IPS-18a (cell line): ENCODE data around the gene ANKS3.

Experiments used
- H3K27ac ChIP-seq: one replicate; pipeline ENCODE4 v1.5.1; 2013; ENCODE audit warnings: low read length
- H3K27me3 ChIP-seq: one replicate; pipeline ENCODE4 v1.6.1; 2013; ENCODE audit warnings: mild to moderate bottlenecking, low read length; ENCODE audit not compliant: control insufficient read depth, insufficient read depth
- H3K36me3 ChIP-seq: one replicate; pipeline ENCODE4 v1.6.1; 2013; ENCODE audit warnings: low read depth, low read length; ENCODE audit not compliant: control insufficient read depth
- H3K4me1 ChIP-seq: one replicate; pipeline ENCODE4 v1.6.1; 2013; ENCODE audit warnings: low read depth, low read length; ENCODE audit not compliant: control insufficient read depth
- H3K4me3 ChIP-seq: one replicate; pipeline ENCODE4 v1.5.1; 2013; ENCODE audit warnings: low read length
- H3K9ac ChIP-seq: one replicate; pipeline ENCODE4 v1.6.1; 2013; ENCODE audit warnings: mild to moderate bottlenecking, low read length, moderate library complexity
- H3K9me3 ChIP-seq: one replicate; pipeline ENCODE4 v1.6.1; 2013; ENCODE audit warnings: low read depth, low read length; ENCODE audit not compliant: control insufficient read depth

Gene ANKS3

GRCh38 chr16:4713663-4714501, 20.2 kb downstream of the ANKS3 start:
- Histone ChIP-seq H3K4me3 (no peak overlapping the region), H3K9ac (no peak overlapping the region), H3K27me3 (no peaks in the 10 kb centered on the region), H3K4me1 (peaks cover 13% of the 10 kb centered on the region), H3K36me3 (peaks cover 13% of the 10 kb centered on the region), H3K27ac (no peak overlapping the region), H3K9me3 (no peaks in the 10 kb centered on the region)

GRCh38 chr16:4709481-4709880, 24.6 kb downstream of the ANKS3 start:
- Histone ChIP-seq H3K27ac (no peak overlapping the region), H3K9me3 (no peaks in the 10 kb centered on the region), H3K27me3 (no peaks in the 10 kb centered on the region), H3K4me1 (peaks cover 6% of the 10 kb centered on the region), H3K9ac (no peak overlapping the region), H3K4me3 (no peak overlapping the region), H3K36me3 (peaks cover 25% of the 10 kb centered on the region)

GRCh38 chr16:4706871-4707270, 27.2 kb downstream of the ANKS3 start:
- Histone ChIP-seq H3K27ac (no peak overlapping the region), H3K27me3 (no peaks in the 10 kb centered on the region), H3K9me3 (no peaks in the 10 kb centered on the region), H3K4me1 (no peaks in the 10 kb centered on the region), H3K9ac (no peak overlapping the region), H3K4me3 (no peak overlapping the region), H3K36me3 (peaks cover 34% of the 10 kb centered on the region)

GRCh38 chr16:4704913-4705312, 29.2 kb downstream of the ANKS3 start:
- Histone ChIP-seq H3K36me3 (peaks cover 34% of the 10 kb centered on the region), H3K4me1 (no peaks in the 10 kb centered on the region), H3K27me3 (no peaks in the 10 kb centered on the region), H3K9me3 (no peaks in the 10 kb centered on the region), H3K27ac (no peak overlapping the region), H3K9ac (no peak overlapping the region), H3K4me3 (no peak overlapping the region)

GRCh38 chr16:4704491-4704890, 29.6 kb downstream of the ANKS3 start:
- Histone ChIP-seq H3K9ac (no peak overlapping the region), H3K27ac (no peak overlapping the region), H3K4me3 (no peak overlapping the region), H3K27me3 (no peaks in the 10 kb centered on the region), H3K36me3 (peaks cover 35% of the 10 kb centered on the region), H3K4me1 (no peaks in the 10 kb centered on the region), H3K9me3 (no peaks in the 10 kb centered on the region)

- Histone ChIP-seq H3K4me1 (no peaks in the 10 kb centered on the region), H3K27ac (no peak overlapping the region), H3K27me3 (no peaks in the 10 kb centered on the region), H3K9me3 (no peaks in the 10 kb centered on the region), H3K9ac (no peak overlapping the region), H3K36me3 (peaks cover 41% of the 10 kb centered on the region), H3K4me3 (no peak overlapping the region)
Observed at GRCh38 chr16:4703906-4704305, 30.2 kb downstream of the ANKS3 start.

GRCh38 chr16:4702466-4702808, 31.6 kb downstream of the ANKS3 start:
- Histone ChIP-seq H3K9me3 (no peaks in the 10 kb centered on the region), H3K4me3 (no peak overlapping the region), H3K27me3 (no peaks in the 10 kb centered on the region), H3K36me3 (peaks cover 51% of the 10 kb centered on the region), H3K27ac (no peak overlapping the region), H3K4me1 (no peaks in the 10 kb centered on the region), H3K9ac (no peak overlapping the region)

- Histone ChIP-seq H3K27me3 (no peaks in the 10 kb centered on the region), H3K9me3 (no peaks in the 10 kb centered on the region), H3K4me3 (no peak overlapping the region), H3K36me3 (peaks cover 52% of the 10 kb centered on the region), H3K27ac (no peak overlapping the region), H3K9ac (no peak overlapping the region), H3K4me1 (no peaks in the 10 kb centered on the region)
Observed at GRCh38 chr16:4701791-4702465, 32.1 kb downstream of the ANKS3 start.

- Histone ChIP-seq H3K9ac (no peak overlapping the region), H3K4me1 (no peaks in the 10 kb centered on the region), H3K9me3 (no peaks in the 10 kb centered on the region), H3K4me3 (no peak overlapping the region), H3K36me3 (peaks cover 57% of the 10 kb centered on the region), H3K27ac (no peak overlapping the region), H3K27me3 (no peaks in the 10 kb centered on the region)
Observed at GRCh38 chr16:4700997-4701743, 32.9 kb downstream of the ANKS3 start.

GRCh38 chr16:4700380-4700996, 33.6 kb downstream of the ANKS3 start:
- Histone ChIP-seq H3K36me3 (peaks cover 64% of the 10 kb centered on the region), H3K9me3 (no peaks in the 10 kb centered on the region), H3K4me1 (no peaks in the 10 kb centered on the region), H3K4me3 (no peak overlapping the region), H3K27ac (no peak overlapping the region), H3K27me3 (no peaks in the 10 kb centered on the region), H3K9ac (no peak overlapping the region)

- Histone ChIP-seq H3K27me3 (no peaks in the 10 kb centered on the region), H3K9ac (no peak overlapping the region), H3K9me3 (no peaks in the 10 kb centered on the region), H3K4me3 (no peak overlapping the region), H3K27ac (no peak overlapping the region), H3K4me1 (no peaks in the 10 kb centered on the region), H3K36me3 (peaks cover 61% of the 10 kb centered on the region)
Observed at GRCh38 chr16:4699046-4699556, 35.0 kb downstream of the ANKS3 start.
